Measurements from ENCODE around the gene PDE4D.
"Not testable (repeated sequence)": the region's sequence is repeated elsewhere in the genome, so short reads cannot be mapped to it uniquely, and the experiment has no call there.

Gene PDE4D

DNA sequence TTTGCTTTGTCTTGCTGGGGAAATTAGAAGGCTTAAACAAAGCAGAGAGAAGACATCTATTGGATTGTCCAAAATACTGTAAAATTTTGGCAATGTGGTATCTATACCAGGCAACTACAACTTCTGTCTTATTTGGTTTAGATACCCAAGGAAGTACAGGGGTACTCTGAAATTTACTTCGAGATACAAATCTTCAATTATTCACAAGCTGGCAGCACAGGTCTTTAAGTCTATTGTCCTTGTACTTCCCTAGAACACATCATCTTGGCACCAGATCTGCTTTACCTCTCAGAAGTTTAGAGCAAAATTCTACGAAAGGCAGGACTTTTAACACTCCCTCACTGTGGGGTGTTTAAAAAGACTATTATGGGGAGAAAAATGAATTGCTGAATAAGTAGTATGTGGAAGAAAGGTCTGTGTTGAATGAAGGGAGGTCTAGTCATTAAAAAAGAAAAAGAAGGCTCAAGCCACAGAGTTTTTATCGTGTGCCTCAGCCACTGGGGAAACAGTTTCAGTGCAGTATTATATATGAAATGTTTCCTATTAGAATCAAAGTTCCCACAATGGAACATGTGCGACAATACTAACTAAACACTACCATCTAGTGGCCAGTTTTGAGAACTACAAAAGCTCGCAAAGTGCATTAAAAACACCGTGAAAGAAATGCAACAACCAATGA lies 93.7 kb downstream of the PDE4D start:
- DNase-seq (ENCODE audit: low spot score): peak; percentile 59

DNA sequence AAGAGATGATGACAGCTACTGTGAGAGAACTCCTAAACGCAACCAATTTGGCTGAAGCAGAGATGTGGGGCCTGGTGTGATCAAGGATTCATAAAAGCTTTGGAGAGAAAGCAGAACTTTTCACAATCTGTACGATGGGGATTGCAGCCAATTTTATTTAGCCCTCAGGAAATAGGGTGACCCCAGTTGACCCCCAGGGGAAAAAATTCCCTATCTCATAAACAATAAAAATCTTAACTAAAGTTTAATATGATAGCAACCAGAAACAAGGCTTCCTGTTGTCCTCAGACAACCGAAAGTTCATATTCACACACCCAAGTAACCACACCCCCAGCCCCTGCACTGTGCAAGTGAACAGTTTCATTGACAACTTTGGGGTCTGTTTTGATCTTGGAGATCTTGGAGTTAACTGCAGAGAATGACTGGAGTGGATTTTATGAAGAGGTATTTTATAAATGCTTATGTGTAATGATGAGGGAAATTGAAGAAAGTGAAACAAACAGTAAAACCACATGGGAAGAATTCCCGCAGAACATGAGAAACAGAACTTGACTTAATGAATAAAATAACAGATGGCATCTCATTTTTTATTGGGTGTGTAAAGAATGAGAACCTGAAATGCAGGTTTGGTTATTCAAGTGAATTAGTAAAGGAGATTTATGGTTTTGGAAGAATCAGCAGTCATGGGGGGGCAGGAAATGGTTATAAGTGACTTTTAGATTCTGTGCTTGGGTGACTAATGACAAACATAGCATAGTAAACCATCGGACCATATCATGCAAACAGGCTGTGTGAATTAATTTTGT lies 94.5 kb downstream of the PDE4D start:
- DNase-seq (ENCODE audit: low spot score): peak; percentile 15

DNA sequence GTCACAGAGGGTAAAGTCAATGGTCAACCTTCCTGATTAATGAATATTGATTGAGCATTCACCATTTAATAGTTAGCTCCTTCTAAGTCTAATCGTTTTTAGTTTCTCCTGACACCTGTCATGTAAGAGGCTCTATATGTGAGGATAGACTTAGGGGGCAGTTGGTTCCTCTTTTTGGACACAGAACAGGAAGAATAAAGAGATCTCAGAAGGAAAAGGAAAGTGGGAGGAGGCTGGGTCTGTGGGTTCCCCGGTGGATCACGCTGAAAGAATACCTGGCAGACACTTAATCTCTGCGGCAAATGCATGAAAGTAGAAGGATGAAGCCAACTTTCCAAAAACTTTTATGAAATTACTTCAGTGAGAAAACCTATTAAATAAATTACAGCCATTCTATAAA lies 98.4 kb downstream of the PDE4D start:
- DNase-seq (ENCODE audit: low spot score): no peak

DNA sequence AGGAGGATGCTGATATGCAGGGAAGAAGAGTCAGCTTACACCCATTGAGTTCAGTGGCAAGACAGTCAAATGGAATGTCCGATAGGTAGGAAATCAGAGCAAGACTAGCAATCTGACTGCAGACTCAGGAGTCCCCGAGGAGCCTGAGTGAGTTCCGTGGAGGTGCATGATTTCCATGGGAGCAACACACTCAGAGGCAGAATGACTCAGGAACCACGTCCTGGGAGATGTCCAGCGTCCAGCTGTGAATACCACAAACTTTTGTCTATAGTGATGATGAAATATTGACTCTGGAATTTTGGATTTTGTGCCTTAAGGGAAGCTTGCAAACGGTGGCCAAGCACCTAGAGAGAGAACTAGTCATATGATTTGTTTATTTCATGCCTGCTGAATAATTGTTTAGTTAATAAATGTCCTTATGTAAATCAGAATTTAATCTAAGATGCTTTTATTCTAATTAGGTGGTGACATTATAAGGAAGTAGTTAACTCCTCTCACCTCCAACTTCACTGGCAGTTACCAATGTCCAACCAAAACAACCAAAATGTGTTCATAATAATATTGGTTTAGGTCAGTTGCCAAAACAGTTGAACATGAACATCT lies 100.4 kb downstream of the PDE4D start:
- no peak for DNase-seq (ENCODE audit: low spot score)

DNA sequence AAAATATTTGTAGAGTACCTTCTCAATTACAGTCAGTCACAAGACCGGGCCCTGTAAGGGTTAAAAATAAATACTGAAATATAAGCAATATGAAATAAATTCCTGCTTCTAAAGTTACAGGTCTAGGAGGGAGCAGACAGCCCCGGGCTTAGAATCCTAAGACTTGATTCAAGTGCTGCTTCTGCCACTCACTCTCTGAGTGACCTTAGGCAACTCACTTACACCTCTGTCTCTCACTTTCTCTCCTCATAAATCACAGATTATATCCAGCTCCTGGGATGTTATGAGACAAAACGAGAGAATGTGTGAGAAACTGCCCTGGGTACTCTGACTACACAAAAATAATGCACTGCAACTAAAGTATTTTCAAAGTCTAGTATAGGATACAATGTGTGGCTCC lies 101.9 kb downstream of the PDE4D start:
- DNase-seq (ENCODE audit: low spot score): no peak

DNA sequence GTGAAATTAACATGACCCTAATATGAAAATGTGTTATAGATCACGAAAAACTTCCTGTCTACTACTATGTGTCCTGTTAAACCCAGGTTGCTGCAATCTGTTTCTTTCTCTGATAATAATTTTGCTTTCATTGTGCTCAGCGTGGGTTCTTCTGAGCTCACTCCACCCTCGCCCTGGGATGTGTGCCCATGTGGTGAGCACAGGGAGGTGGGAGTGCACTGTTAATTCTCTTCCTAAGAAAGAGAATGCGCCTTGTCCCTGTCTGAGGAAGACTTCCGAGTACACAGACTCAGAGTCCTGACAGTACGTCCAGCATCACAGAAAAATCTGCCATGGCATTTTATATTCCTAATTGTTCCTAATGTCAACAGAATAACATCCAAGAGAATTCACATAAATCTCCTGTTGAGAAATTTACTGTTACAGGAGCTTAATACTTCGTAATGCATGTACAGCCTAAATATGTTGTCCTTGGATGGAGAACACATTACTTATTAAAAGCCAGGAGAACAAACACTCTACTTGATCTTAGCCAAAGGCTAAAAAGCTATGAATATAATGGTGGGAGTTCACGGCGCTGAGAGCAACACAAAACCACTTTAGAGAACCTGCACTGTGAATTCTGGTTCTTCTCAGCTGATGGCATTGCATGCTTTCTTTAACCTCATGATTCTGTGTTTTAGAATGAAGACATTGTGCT lies 102.6 kb downstream of the PDE4D start:
- DNase-seq (ENCODE audit: low spot score): no peak

DNA sequence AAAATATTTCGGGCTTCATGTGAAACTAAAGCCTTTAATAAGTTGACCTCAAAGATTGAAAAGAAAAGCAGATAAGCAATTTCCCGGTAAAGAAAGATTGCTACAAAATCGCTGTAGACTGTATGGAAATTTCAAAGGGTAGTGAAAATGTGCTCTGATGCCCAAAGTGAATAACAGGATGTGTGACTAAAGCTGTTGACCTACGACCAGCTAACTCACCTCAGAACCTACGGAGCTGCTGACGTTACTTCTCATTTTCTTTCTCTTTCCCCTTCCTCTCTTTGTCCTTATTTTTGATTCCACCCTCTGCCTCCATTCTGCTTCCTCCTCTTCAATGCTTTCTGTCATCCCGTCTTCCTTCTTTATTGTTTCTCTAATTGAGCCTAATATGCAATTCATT lies 103.2 kb downstream of the PDE4D start:
- DNase-seq (ENCODE audit: low spot score): no peak

DNA sequence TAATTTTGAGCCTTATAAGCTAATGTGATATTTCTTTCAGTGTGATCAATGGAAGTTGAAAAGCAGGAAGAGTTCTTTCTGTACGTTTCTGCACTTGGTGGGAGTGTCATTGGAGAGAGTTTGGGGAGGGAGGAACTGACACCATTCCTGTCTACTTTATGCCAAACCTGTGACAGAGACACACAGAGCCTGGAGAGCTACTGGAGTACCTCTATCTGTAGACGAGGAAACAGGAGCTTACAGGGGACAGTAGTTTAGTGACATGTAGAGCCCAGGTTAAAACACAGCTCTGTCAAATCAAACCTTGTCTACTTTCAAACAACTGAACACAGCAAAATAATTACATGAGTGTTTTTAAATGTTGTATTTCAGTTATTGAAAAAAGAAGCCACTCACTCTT lies 103.6 kb downstream of the PDE4D start:
- no peak for DNase-seq (ENCODE audit: low spot score)

DNA sequence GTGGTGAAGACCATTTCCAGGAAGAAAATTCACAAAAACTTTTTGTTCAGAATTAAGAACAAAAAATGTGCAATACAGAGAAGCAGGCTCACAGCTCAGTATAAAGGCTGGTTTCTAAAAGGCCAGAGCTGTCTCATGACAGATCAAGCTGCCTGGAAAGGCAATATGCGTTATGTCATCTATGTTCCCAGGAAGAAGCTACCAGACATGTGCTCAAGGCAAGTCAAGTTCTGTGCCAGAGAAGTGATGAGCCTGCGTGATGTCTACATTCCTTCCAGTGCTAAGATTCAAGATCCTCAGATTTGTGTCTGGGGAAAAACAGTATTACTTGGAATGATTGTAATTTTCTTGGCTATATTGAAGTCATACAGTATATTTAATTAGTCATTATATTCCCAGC lies 104.3 kb downstream of the PDE4D start:
- no peak for DNase-seq (ENCODE audit: low spot score)

DNA sequence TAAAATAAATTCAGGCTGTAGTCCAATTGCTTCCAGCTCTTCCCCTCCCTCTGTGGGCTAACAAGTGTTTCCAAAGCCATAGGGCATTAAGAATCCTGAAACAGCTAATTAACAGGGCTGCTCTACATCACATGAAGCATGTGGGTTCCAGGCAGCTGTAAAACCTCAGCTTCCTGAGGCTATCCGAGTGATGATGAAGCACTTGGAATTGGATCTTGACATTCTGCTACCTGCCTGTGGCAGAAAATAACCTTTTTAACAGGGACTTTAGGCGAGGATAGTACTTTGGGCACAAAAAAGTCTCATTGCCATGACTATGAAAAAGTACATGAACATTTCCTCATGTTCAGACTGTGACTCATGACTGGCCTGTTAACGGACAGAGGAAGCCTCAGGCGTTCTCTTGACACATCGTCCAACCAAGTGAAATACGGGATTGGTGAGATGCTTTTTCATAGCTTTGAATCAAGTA lies 107.2 kb downstream of the PDE4D start:
- no peak for DNase-seq (ENCODE audit: low spot score)

DNA sequence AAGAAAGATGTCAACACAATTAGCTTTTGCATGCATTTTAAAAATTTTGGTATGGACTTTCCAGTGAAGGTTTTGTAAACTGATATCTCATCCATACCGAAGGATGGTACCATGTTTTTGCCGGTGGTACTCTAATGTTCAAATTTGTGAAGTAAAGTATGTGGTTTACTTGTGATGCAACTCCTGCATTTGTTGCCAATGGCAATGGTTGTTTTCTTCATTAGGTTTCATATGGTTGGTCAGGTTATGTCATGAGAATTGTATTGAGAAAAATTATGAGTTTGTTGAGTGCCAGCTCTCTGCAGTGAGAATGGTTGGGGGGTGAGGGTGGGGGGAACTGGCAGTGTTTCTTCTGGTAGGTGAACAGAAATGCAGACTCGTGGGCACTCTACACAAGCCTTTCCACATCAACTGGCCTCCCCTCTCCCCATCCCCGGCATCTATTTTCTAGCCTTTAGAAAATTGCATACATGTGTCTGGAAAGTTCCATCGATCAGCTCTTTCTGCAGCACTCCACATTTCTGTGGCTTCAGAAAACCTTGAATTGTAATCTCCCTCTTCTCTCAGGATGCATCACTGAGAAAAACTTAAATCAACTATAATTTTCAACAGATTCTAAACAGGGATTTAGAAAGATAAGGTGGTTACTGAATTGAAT lies 107.7 kb downstream of the PDE4D start:
- DNase-seq (ENCODE audit: low spot score): no peak

DNA sequence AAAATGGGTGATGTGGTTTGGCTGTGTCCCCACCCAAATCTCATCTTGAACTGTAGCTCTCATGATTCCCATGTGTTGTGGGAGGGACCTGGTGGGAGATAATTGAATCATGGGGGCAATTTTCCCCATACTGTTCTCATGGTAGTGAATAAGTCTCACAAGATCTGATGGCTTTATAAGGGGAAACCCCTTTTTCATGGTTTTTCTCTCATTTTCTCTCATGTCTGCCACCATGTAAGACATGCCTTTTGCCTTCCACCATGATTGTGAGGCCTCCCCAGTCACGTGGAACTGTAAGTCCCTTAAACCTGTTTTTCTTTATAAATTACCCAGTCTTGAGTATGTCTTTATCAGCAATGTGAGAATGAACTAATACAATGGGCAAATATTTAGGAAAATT lies 108.8 kb downstream of the PDE4D start:
- DNase-seq (ENCODE audit: low spot score): not testable (repeated sequence)

DNA sequence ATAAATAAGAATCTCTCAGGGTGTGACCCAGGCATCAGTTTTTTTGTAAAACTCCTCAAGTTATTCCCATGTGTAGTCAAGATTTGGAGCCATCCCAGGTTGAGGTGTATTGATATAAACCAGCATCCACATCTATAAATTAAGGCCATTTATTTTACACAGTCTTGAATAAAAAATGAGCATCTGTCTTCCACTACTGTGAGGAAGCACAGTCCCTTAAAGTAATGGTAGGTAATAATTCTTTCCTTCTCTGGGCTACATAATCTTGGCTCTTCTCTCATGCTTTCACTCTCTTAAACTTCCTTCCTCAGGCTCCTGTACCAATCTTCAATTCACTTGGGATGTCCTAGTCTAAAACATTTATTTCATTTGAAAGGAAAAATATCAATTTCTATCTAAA lies 110.3 kb downstream of the PDE4D start:
- no peak for DNase-seq (ENCODE audit: low spot score)

DNA sequence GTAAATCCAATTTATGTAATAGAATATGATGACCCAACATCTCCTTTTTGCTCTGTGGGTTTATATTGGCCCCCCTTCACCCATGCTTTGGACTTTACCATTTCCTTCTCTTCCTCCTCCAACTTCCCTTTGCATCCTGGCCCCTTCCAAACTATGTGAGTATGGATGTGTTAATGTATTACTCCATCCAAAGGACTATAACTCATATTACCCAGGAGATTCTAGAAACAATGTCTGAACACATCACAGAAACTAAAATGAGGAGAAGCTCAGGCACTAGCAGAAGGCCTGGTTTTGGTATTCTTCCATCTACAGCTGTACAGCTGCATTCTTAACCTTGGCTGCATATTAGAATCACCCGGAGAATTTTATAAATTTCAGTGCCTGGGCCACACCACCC lies 110.7 kb downstream of the PDE4D start:
- no peak for DNase-seq (ENCODE audit: low spot score)

DNA sequence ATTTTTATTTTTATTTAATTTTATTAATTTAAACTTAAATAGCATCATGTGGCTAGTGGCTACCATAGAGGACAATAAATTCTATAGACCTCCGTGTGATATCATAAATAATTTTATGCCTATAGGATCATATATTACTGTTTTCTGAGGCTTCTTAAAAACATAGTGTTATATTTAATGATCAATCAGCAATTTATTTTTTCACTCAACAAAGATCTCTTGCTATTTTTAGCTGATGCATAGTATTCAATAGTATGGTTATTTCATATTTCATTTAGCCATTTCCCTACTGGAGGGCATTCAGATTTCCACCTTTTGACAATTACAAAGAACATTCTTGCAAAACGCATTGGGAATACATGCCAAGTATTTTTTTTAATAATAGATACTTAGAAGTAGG lies 114.1 kb downstream of the PDE4D start:
- DNase-seq (ENCODE audit: low spot score): no peak

DNA sequence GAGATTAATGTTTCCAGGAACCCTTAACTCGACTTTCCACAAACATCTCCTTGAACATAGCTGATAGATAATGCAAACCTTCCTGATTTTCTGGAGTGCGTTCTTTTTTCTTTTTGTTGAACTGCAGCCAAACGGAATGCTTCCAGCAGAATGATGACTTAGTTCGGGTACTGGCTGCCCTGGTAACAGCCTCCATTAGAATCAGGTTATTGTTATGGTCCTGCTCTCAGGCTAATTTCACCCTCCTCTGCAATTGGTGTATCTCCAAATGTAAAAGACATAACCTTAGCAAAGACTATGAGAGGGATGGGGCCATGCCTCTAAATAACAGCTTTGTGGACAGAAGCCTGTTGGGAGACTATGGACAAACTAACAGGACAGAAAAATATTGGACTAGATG lies 116.5 kb downstream of the PDE4D start:
- DNase-seq (ENCODE audit: low spot score): no peak

DNA sequence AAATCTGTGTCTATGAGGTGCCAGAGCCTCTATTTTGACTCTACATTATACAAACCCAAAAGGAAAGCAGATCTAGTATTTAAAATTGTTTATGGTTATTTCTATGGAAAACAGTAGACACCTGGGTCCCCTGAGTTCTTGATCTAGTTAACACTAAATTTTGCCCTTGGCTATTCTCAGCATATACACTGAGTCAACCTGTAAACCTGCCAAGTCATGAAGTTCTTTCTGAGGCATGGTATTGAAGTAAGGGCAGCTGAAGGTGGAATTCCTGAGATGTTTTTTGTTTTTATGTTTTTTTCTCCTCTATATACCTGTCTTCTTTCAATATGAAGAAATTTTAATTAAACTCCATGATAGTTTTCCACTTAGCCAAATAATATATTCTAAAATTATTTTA lies 120.2 kb downstream of the PDE4D start:
- DNase-seq (ENCODE audit: low spot score): no peak

DNA sequence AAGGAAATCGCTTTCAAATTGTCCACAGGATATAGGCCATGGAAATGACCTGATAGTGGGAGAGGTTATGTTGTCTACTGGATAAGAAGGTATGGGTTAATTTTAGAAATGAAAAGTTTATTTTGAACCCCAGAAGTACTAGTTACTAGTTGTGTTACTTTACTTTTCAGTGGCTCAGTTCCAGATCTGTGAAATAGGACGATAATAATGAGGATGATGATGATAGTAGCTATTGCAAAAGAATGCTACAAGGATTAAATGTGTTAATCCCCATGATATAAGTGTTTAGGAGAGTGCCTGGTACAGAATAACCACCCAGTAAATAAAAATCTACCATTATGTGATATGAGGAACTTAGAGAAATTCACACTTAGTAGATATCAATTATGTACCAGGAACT lies 120.8 kb downstream of the PDE4D start:
- no peak for DNase-seq (ENCODE audit: low spot score)

DNA sequence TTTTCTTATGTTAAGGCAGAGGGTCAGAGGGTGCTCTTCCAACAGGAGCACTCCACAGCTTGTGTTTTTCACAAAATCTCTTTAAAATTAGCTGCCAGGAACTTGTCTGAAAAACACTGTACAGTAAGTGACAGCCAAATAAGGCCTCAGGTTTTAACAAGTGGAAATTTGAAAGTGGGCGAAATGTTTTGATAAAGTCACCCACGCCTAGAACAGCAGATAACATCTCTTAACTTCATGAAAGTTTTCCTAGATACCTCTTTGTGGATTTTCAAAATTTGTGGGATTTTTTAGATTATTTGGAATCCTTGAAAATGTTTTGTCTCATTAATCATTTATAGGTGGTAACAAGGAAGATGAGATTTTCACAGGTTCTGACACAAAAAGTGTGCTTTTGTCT lies 121.3 kb downstream of the PDE4D start:
- no peak for DNase-seq (ENCODE audit: low spot score)

DNA sequence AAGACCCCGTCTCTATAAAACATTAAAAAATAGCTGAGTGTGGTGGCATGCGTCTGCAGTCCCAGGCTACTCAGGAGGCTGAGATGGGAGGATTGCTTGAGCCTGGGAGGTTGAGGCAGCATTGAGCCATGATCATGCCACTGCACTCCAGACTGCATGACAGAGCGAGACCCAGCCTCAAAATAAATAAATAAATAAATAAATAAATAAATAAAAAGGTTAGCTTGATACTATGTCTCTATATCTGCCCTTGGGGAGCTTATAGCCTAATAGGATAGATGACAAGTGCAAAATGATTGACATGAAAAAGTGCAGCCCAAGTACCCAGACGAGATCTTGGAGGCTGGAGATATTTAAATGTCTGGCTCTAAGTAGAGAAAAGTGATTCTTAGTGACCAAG lies 122.6 kb downstream of the PDE4D start:
- no peak for DNase-seq (ENCODE audit: low spot score)

DNA sequence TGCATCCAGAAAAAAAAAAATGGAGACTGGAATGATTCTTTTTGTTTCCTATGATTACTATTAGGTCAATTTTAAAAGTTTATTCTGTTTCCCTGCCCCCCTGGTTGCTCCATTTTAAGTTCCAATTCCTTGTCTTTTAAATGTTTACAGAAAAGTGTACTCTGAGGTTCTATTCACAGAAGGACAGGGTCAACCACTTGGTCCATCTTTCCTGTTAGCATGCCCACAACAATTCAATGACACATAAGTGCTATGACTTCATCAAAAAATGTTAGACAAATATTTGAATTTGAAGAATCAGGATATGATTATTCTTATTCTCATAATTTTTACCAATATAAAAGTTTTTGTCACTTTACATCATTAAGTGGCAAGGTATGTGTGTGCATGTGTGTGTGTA lies 123.7 kb downstream of the PDE4D start:
- DNase-seq (ENCODE audit: low spot score): no peak

DNA sequence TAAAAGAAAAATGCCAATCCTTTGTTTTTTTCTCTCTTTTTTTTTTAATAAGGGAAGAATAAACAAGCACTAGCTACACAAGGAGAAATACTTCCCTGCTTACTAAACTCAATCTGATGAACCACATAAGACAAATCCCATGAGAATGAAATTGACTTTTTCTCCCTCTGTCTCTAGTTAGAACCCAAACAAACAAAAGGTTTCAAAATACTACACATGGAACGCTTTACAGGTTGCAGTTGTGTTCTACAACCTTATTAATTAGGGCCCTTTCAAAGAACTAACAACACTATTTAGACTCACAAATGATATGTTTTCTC lies 124.5 kb downstream of the PDE4D start:
- DNase-seq (ENCODE audit: low spot score): no peak
